Camera-type eye (tissue), 1 donor: Measurements from ENCODE around the gene RO60. TPM values are rescaled to one million over a fixed set of nuclear protein-coding genes. Genes with fewer than 3 reads are reported as not detected.

Experiments
- total RNA-seq: library from RNA; depleted of rRNA; stranded (reverse); fragments of >200 nt; gene quantifications from one replicate; pipeline ENCODE4 v1.2.3, GENCODE V29; 2014

RO60 gene
- total RNA-seq, result 223 TPM

DNA sequence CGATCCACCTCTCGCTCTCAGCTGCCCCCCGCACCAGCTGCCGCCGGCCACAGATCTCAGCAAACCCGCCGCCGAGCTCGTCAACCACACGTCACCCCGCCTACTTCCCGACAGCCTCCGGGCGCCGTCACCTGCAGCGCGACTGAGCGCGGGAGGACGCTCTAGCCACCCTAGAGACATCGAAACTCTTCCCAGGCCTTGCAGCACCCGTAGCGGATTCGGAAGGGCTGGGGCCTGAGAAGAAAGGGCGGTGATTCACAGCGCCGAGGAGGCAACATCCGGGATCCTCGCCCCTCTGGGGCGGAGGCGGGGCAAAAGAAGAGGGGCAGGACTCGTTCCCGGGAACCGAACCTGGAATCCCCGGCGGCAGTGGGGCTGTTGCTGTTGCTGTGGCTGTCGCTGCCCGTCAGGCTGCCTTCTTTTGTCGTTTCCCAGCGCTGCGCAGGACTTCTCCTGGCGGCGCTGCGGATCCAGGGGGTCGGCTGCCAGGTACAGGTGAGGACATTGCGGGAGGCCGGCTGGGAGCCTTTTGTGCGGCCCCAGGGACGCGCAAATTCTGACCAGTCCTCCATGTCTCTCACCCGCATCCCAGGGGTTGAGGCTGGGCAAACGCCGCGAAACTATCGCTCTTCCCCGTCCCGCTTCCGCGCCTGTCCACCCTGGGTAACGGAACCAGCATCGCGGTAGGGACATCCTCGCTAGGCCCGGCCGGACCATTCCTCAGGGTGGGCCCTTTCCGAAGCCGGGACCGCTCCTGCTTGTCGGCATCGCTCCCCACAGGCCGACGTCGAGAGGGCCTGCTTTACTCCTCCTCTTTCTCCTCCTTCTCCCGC, at the start of gene RO60, which contains the start of gene UCHL5:
RO60 (plus strand) TSS at position 331 of the 833 bp plus-strand sequence. CDS start 9,443 bp downstream, outside the sequence.
UCHL5 (minus strand) TSS at position 79 of the 833 bp plus-strand sequence. CDS start 100 bp downstream, outside the sequence.

GRCh38 chr1:193104907-193105820, 45.8 kb downstream of the RO60 start, which contains the start of gene GLRX2:
TSS of gene GLRX2 (minus strand) at chr1:193105414. CDS start at chr1:193105382, 32 bp downstream.

Other genes with a start within 250 kb of the RO60 start
- gene UCHL5, start 252 bp upstream of the RO60 start, total RNA-seq, result 50.0 TPM
- gene GLRX2, start 45.8 kb downstream of the RO60 start, total RNA-seq, result 6.4 TPM
- 60.9 TPM for gene CDC73, start 62.4 kb downstream of the RO60 start, total RNA-seq
- 25.5 TPM for gene B3GALT2, start 127.0 kb downstream of the RO60 start, total RNA-seq